Measurements from ENCODE around the gene AGBL4.

The AGBL4 gene

GRCh38 chr1:48917070-48917454, 1106.7 kb downstream of the AGBL4 start:
- no peak for ATAC-seq
- no peak for TF ChIP-seq ZNF70 (CRISPR knock-in tag; IDR thresholded peaks at IDR 0.05)

DNA sequence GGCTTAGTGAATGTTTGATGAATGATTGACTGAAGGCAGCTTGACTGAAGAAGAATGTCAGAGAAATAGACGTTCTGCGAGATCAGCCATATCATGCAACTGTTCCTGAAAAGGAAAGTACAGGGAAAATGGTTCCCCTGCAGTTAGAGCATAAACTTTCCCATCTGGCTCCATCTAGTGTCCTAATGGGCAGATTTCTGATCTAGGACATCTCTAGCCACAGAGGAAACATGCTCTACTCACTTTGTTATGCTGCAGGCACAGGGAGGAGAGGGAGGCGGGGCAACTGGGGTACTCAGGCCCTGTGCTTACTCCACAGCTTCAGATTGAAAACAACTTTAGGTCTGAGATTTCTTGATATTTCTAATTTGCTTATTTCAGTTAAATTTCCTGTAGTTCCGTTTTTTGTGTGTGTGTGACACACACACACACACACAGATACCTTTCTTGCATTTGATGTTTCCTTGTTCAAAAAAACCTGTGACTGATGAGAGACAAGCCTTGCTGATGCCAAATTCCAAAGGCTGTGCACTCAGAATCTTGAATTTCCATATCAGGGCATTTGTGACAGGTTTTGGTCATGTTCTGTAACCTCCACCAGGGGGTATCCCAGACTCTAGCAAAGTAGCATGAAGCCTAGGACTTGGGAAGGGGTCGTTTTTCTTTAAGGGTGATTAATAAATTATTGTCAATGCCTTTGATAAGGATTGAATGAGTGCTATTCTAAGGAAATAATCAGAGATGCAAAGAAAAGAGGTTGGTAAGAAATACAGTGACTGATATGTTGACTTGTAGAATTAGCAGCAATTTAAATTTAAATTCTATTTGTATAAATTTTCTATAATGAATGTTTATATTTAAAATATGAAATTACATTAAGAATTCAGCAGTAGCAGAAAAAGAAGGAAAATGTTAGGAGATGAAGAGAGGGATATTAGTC, 1107.4 kb downstream of the AGBL4 start:
- TF ChIP-seq CSDC2 (CRISPR knock-in tag; IDR thresholded peaks at IDR 0.05) (0 out of 2 replicates have a peak, but pooled peaks have one; percentile 51), ZFP30 (CRISPR knock-in tag; IDR thresholded peaks at IDR 0.05) (no peak), ZC3H10 (CRISPR knock-in tag; IDR thresholded peaks at IDR 0.05) (no peak), BACH2 (CRISPR knock-in tag; IDR thresholded peaks at IDR 0.05; ENCODE audit: borderline replicate concordance) (0 out of 2 replicates have a peak, but pooled peaks have one; percentile 49), SNAI2 (CRISPR knock-in tag; IDR thresholded peaks at IDR 0.05) (peak; percentile 72; the same call in 1 of the 2 replicates), ZNF70 (CRISPR knock-in tag; IDR thresholded peaks at IDR 0.05) (no peak), PPARA (CRISPR knock-in tag; IDR thresholded peaks at IDR 0.05; ENCODE audit: borderline replicate concordance) (no peak), POU6F1 (CRISPR knock-in tag; IDR thresholded peaks at IDR 0.05; ENCODE audit: borderline replicate concordance, low read depth) (no peak)
- TF ChIP-seq, protein P1, sequence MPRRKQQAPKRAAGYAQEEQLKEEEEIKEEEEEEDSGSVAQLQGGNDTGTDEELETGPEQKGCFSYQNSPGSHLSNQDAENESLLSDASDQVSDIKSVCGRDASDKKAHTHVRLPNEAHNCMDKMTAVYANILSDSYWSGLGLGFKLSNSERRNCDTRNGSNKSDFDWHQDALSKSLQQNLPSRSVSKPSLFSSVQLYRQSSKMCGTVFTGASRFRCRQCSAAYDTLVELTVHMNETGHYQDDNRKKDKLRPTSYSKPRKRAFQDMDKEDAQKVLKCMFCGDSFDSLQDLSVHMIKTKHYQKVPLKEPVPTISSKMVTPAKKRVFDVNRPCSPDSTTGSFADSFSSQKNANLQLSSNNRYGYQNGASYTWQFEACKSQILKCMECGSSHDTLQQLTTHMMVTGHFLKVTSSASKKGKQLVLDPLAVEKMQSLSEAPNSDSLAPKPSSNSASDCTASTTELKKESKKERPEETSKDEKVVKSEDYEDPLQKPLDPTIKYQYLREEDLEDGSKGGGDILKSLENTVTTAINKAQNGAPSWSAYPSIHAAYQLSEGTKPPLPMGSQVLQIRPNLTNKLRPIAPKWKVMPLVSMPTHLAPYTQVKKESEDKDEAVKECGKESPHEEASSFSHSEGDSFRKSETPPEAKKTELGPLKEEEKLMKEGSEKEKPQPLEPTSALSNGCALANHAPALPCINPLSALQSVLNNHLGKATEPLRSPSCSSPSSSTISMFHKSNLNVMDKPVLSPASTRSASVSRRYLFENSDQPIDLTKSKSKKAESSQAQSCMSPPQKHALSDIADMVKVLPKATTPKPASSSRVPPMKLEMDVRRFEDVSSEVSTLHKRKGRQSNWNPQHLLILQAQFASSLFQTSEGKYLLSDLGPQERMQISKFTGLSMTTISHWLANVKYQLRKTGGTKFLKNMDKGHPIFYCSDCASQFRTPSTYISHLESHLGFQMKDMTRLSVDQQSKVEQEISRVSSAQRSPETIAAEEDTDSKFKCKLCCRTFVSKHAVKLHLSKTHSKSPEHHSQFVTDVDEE (CRISPR knock-in tag; IDR thresholded peaks at IDR 0.05) = peak; percentile 74
- ATAC-seq = peak; percentile 98

GRCh38 chr1:48908606-48909005, 1115.1 kb downstream of the AGBL4 start:
- ATAC-seq = no peak
- TF ChIP-seq ISL1 (CRISPR knock-in tag; IDR thresholded peaks at IDR 0.05) (no peak), PATZ1 (CRISPR knock-in tag; IDR thresholded peaks at IDR 0.05; ENCODE audit: borderline replicate concordance) (no peak), ZNF8 (CRISPR knock-in tag; IDR thresholded peaks at IDR 0.05) (no peak), ZFP30 (CRISPR knock-in tag; IDR thresholded peaks at IDR 0.05) (no peak), BACH2 (CRISPR knock-in tag; IDR thresholded peaks at IDR 0.05; ENCODE audit: borderline replicate concordance) (no peak), ZC3H10 (CRISPR knock-in tag; IDR thresholded peaks at IDR 0.05) (no peak), ZNF70 (CRISPR knock-in tag; IDR thresholded peaks at IDR 0.05) (no peak), CREB5 (CRISPR knock-in tag; IDR thresholded peaks at IDR 0.05; ENCODE audit: low read depth) (no peak), PPARA (CRISPR knock-in tag; IDR thresholded peaks at IDR 0.05; ENCODE audit: borderline replicate concordance) (no peak), CSDC2 (CRISPR knock-in tag; IDR thresholded peaks at IDR 0.05) (no peak), TCF4 (CRISPR knock-in tag; IDR thresholded peaks at IDR 0.05; ENCODE audit: borderline replicate concordance) (no peak), ARNTL (CRISPR knock-in tag; IDR thresholded peaks at IDR 0.05; ENCODE audit: borderline replicate concordance, low read depth) (no peak), ESRRG (CRISPR knock-in tag; IDR thresholded peaks at IDR 0.05) (no peak), SNAI2 (CRISPR knock-in tag; IDR thresholded peaks at IDR 0.05) (no peak), TOX (CRISPR knock-in tag; IDR thresholded peaks at IDR 0.05; ENCODE audit: borderline replicate concordance) (no peak), RARB (CRISPR knock-in tag; IDR thresholded peaks at IDR 0.05) (no peak)
- TF ChIP-seq, protein P2, sequence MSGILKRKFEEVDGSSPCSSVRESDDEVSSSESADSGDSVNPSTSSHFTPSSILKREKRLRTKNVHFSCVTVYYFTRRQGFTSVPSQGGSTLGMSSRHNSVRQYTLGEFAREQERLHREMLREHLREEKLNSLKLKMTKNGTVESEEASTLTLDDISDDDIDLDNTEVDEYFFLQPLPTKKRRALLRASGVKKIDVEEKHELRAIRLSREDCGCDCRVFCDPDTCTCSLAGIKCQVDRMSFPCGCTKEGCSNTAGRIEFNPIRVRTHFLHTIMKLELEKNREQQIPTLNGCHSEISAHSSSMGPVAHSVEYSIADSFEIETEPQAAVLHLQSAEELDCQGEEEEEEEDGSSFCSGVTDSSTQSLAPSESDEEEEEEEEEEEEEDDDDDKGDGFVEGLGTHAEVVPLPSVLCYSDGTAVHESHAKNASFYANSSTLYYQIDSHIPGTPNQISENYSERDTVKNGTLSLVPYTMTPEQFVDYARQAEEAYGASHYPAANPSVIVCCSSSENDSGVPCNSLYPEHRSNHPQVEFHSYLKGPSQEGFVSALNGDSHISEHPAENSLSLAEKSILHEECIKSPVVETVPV (CRISPR knock-in tag; IDR thresholded peaks at IDR 0.05) = no peak
- TF ChIP-seq, protein P1 (CRISPR knock-in tag; IDR thresholded peaks at IDR 0.05) = no peak
